HG03108 (cell line): ENCODE data around the gene NPTXR.

Source experiments
- ATAC-seq: cut with Tn5 transposase; IDR thresholded peaks from one replicate; pipeline ENCODE4 v1.9.1; 2021; ENCODE audit warnings: moderate library complexity; ENCODE audit not compliant: unreplicated experiment

The NPTXR gene

GRCh38 chr22:38799265-38800002, 44.4 kb downstream of the NPTXR start:
- ATAC-seq, result no peak

- no peak for ATAC-seq
These were observed 45.3 kb downstream of the NPTXR start for GRCh38 chr22:38798496-38798895.

GRCh38 chr22:38796262-38796957, 47.4 kb downstream of the NPTXR start:
- ATAC-seq, result no peak

- ATAC-seq, result no peak
These were observed 48.3 kb downstream of the NPTXR start for GRCh38 chr22:38795569-38795968.

- ATAC-seq, result peak; percentile 94
These were observed 49.9 kb downstream of the NPTXR start, which contains the start of gene DNAL4 for GRCh38 chr22:38793721-38794466. Gene DNAL4 (minus strand): TSS chr22:38794143. CDS start chr22:38782731, 11,412 bp downstream.

- ATAC-seq, result no peak
These were observed 50.5 kb downstream of the NPTXR start for GRCh38 chr22:38793317-38793716.

- no peak for ATAC-seq
These were observed 51.0 kb downstream of the NPTXR start for GRCh38 chr22:38792833-38793232.

- ATAC-seq, result no peak
These were observed 54.2 kb downstream of the NPTXR start for GRCh38 chr22:38789606-38790005.

- ATAC-seq, result no peak
These were observed 55.0 kb downstream of the NPTXR start for GRCh38 chr22:38788846-38789245.

GRCh38 chr22:38788021-38788816, 55.6 kb downstream of the NPTXR start:
- ATAC-seq, result no peak

GRCh38 chr22:38786631-38787030, 57.2 kb downstream of the NPTXR start:
- no peak for ATAC-seq

- no peak for ATAC-seq
These were observed 59.0 kb downstream of the NPTXR start for GRCh38 chr22:38784856-38785255.

- no peak for ATAC-seq
These were observed 59.8 kb downstream of the NPTXR start for GRCh38 chr22:38784035-38784434.

- ATAC-seq, result no peak
These were observed 60.7 kb downstream of the NPTXR start for GRCh38 chr22:38783095-38783615.

GRCh38 chr22:38782402-38783094, 61.3 kb downstream of the NPTXR start:
- no peak for ATAC-seq

GRCh38 chr22:38781033-38781432, 62.8 kb downstream of the NPTXR start:
- ATAC-seq, result no peak

GRCh38 chr22:38777087-38777671, 66.6 kb downstream of the NPTXR start:
- ATAC-seq, result no peak

GRCh38 chr22:38776086-38776485, 67.7 kb downstream of the NPTXR start:
- no peak for ATAC-seq

GRCh38 chr22:38775656-38776055, 68.2 kb downstream of the NPTXR start:
- ATAC-seq, result no peak
